Activated CD4-positive, alpha-beta T cell treated with anti-CD3 and anti-CD28 coated beads for 1 hour (primary cell): Measurements from ENCODE around the gene MYLK4.

ENCODE experiments used
- DNase-seq: peaks from one replicate; pipeline ENCODE4 v3.0.0-alpha.2; 2020

The MYLK4 gene

DNA sequence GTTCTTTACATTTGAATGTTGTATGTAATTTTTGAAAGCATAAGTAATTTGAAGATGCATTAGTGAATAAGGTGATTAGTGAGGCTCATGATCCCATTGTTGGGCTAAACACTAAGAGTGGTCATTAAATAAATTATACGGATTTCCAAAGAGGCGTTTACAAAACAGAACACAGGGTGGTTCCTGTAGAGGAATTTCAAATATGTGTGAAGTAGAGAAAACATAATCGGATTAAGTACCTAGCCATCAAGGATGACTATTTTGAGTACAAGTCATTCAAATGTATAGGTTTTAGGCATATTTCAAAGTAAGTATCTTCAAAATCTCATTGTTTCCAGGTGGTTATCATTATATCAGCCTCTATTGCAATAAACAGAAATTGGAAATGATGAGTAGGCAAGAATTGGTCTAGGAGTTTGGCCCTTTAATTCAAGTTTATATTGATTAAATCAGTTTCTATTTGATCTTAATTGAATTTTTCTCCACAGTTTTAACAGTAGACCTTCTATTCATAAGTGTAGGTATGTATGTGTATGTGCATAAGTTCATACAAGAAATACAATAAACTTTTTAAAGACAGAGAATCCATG, 94.8 kb downstream of the MYLK4 start:
- DNase-seq: no peak

DNA sequence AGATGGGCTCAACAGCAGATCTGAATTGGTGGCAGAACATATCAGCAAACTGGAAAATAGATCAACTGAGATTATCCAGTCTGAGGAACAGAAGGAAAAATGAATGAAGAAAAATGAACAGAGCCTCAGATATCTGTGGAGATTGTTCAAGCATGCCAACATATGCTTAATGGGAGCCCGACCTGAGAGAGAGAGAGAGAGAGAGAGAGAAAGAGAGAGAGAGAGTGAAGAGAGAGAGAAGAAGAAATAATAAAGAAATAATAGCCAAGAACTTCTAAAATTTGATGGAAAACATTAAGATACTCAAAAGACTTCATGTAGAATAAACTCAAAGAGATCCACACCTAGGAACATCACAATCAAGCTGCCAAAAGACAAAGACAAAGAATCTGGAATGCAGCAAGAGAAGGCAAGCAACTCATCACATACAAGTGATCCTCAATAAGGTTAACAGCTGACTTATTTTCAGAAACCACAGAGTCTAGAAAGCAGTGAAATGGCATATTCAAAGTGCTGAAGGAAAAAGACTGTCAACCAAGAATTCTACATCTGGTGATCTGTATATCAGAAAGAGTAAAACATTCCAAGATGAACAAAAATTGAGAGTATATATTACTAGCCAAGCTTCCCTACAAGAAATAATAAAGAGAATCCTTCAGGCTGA, 97.2 kb downstream of the MYLK4 start:
- DNase-seq: no peak

DNA sequence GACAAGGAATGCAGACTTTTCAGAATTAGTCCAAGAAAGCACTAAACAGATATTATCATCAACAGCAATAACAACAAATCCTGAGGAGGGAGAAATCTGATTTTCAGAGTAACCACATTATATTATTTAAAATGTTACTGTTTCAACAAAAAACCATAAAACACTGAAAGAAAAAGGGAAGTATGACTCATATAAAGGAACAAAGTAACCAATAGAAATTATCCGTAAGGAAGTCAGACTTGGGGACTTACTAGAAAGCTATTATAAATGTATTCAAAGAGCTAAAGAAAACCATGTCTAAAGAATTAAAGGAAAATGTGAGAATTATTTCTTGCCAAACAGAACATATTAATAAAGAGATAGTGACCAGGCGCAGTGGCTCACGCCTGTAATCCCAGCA, 98.1 kb downstream of the MYLK4 start:
- DNase-seq: no peak

DNA sequence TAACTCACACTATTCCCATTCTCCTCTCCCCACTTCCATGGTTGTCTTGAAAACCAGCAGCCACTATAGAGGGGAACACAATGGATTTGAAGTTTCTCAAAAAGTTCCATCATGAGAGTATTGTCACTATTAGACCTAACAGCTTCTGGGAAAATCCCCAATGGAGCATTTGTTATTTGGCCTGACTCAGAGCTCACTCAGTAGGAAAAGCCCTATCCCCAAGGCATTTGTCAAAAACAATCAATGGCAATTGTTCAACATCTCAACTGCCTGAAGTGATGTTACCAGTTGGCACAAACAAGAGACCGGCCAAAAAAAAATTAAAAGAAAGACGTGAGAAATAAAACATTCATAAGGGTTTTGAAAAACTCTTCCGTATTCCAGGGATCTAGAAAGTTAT, 98.8 kb downstream of the MYLK4 start:
- DNase-seq: no peak

DNA sequence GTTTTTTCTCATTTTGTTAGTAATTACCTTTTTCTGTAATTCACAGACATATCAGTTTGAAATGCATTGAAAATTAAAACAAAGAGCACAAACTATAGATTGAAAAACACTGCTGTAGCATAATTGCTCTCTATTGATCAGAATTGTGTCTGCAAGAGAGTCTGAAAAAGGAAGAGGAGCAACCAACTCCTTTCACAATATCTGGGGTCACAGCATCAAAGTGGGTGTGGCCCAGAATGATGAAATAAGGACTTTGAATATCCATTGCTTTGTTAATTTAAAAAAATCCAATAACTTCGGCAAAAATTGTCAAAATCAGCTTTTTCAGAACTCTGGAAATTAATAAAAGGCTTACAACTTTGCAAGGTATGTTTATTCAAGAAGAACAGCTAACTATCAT, 99.2 kb downstream of the MYLK4 start:
- DNase-seq: no peak

DNA sequence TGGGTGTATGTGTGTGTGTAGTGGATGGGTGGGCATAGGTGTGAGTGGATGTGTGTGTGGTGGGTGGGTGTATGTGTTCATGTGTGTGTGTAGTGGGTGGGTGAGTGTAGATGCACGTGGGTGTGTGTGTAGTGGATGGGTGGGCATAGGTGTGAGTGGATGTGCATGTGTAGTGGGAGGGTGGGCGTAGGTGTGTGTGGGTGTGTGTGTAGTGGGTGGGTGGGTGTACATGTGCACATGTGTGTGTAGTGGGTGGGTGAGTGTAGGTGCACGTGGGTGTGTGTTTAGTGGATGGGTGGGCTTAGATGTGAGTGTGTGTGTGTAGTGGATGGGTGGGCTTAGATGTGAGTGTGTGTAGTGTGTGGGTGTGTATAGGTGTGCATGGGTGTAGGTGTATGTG, 104.4 kb downstream of the MYLK4 start:
- DNase-seq: no peak

DNA sequence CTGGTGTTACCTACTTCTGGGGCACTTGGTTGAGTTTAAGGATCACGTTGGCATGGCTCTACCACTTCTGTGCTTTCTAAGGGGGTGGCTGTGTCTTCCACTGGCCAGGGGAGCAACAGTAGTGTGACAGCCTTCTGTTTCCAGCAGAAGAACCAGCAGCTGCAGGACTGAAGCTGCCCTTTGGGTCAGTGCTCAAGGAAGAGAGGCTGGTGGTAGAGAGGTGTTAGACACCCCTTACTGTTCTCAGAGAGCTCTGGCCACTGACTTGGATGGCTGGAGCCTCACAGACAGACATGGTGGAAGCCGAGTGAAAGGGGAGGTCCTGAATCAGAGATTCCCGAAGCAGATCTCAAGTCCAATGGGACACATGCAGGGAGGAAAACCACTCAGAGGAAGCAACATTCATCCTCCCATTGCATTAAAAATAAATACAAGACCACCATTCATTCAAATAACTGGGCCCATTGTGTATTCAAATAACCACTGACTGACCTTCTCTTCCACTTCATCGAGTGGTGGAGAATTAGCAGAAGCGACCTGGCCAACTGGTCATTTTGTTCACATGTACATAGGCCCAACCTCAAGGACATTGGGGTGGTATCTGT, 106.7 kb downstream of the MYLK4 start:
- DNase-seq: no peak

DNA sequence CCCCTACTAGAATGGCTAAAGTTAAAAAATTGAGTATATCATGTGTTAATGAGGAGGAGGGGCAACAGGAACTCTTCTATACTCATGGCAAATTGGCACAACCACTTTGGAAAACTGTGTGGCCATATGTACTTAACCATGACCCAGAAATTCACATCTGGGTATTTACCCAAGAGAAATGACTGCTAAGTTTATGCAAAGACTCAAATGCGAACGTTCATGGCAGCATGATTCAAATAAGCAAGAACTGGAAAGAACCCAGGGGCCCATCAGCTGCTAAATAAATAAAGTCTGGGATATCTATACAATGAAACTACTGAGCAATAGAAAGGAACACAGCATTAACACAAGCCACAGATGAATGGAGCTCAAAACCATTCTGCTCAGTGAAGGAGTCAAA, 107.6 kb downstream of the MYLK4 start:
- DNase-seq: no peak

DNA sequence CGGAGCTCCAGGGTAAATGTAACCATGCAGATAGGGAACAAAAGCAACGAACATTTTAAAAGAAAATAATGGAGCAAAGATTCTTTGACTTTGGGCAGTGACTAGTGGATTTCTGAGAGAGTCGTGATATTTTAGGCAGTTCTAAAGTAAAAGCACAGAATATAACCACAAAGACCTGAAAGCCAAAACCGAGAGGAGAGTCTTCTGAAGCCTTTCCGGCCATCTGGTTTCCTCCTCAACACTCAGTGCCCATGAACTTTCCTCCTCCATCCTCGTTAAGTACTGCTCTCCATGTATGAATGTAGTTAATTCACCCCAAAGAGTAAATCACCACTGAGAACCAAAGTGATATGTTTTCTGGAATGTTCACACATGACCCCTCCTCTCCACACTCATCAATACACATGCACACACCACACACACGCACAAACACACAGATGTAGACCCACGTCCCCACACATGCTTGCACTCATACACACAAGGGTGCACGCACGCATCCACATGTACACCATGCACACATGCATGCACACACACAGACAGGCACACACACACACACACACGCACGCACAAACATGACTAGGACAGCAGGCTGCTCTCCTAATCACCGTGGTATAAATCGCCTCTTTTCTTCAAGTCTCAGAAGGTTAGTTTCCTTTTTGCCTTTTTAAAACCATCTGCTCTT, 109.5 kb downstream of the MYLK4 start:
- DNase-seq: no peak

DNA sequence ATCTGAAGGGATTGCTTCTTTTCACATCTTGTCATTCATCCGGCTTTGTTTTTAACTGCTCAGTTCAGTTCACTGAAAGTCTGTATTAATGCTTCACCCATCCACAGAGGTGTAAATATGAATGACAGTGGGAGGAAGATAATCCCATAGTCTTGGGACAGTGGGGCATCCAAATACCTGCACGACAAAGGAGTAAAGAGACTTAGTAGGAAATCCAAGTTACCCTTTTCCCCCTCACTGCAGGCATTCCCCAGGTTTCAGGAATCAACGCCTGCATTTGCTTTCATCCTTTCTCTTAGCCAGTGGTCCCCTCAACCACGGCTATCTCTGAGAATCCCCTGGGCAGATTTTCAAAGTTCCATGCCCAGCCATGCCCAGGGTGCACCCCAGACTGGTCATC, 110.2 kb downstream of the MYLK4 start:
- DNase-seq: no peak

DNA sequence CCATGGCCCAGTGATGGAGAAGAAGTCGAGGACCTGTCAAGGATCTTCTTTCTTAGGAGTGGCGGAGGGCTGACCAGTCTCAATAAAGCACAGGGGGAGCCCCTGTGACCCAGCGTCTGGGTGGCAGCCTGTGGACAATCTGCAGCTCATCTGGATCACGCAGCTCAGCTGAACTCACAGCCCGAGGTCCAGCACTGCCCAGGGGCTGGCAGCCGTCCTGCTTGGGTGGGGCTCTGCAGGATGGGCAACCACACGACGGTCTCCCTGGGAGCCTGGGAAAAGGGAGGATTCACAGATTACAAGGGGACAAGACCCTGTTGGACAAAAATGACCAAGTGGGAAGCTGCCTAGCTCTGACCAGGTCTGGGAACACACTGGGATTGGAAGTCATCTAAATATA, 110.8 kb downstream of the MYLK4 start:
- no peak for DNase-seq

DNA sequence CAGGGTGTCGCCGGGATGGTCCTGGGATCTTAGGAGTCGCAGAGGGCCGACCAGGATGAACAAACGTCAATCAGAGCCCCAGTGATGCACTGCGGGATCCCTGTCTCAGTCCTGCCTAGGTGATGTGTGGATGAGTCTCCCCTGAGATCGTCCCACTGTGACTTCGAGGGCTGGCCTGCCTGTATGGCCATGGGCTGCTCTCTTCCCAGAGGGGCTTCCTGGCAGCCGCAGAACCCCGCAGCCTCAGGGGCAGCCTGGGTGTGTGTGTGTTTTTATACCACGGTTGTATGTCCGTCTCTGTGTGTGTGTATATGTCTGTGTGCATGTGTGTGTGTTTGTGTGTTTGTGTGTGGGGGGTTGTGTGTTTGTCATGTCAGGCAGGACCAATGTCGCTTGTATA, 111.6 kb downstream of the MYLK4 start:
- DNase-seq: no peak

DNA sequence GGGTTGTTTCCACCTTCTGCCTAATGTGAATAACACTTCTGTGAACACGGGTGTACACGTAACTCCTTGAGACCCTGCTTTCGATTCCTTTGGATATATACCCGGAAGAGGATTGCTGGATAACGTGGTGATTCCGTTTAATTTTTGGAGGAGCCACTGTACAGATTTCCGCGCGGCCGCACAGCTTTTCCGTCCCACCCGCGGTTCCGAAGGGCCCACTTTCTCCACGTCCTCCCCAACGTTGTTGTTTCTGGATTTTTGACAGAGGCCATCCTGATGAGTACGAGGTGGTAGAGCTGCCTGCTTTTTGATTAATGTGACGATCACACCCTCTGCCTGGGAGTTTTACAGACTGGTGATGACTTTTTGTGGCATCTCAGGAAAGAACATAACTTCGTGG, 114.0 kb downstream of the MYLK4 start:
- no peak for DNase-seq

DNA sequence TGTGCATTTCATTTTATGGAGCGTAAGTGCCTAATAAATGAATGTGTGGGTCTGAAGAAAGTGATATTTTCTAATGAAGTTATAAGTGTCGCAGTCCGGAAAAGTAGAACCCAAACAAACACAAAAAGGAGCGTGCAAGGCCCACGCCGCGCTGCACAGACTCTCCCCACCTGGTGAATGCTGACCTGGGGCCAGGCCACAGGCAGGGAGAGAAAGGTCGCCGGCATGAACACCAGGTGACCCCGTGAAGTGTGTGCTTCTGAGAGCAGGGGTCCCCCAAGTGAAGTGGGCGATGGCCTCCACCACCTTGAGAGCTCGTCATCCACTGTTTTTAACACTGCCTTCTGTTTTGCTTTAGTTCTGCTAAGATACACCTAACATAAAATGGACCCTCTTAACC, 114.8 kb downstream of the MYLK4 start:
- DNase-seq: no peak

DNA sequence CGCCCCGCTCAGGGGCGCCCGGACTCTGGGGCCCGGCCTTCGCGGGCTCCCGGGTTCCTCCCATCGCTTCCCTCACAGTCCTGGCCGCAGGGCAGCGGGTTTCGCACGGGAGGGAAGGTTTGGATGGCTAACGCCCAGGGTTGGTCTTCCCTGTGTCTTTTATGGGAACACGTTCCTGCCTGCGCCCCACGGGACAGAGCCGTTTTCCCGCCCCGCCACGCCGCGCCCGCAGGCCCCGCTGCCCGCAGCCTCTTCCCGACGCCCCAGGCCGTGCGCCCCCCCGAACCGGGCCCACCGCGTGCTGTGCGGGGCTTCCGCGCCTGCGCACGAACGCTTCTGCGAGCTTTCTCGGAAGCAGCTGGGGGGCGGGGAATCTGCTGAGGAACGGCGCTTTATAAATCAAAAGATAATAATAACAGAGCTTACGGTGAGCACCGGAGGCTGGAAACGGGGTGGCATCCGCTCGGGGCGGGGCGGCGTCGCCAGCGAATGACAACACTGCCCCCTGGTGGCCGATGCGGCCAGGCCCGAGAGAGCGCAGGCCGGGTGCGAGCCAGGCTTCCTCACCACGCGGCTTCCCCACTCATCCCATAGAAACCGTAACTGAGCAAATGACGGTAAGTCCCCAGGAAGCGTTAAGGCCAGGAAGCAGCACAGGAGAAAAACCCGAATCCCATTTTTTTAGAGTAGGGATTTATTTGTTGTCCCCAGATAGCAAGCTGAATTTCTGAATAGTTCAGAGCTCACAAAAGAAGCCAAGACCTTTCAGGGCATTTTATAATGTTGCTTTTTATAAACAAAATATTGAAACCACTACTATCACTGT, 116.4 kb downstream of the MYLK4 start:
- peak; percentile 75 for DNase-seq

DNA sequence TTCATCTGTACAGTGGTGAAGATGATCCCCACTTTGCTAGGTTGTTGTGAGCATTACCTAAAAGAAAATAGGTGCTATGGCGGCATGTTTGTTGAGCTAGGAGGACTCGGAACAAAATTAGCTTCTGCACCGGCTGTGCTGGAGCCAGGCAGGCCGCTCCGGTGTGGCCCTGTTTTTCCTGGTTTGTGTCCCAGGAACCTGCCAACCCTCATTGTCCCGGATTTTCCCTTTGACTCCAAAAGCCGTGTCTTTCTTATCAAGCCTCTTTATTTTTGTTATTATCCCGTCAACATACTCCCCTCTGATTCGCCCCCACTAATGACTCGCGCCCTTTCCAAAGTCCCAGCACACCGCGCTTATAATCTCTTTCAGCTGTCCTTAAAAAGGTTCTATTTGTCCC, 117.0 kb downstream of the MYLK4 start:
- DNase-seq: no peak

DNA sequence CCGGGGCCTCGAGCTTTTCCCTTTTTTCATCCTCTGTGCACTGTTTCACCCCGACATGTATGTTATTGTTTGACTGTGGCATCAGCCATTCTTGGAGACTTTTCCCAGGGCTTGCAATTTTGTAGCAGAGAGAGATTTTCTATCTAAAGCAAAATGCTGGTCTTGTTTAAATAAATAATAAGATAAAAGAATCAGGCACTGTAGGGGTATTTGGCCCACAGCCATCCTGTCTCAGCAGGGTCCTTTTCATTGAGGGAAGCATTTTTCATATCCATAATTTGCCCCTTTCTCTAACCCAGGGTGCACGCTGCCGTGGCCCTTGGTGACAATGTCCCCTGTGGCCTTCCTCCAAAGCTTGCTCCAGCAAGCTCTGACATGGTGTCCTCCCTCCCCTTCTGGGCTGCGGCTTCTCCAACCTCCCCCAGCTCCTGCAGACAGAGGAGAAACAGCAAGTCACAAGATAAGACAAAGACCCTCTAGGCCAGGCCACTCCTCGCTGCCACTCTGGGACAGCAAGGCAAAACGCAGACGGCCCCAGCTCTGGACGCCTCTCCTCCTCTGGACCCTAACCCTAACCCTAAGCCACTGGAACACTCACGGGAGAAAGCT, 117.6 kb downstream of the MYLK4 start:
- no peak for DNase-seq

DNA sequence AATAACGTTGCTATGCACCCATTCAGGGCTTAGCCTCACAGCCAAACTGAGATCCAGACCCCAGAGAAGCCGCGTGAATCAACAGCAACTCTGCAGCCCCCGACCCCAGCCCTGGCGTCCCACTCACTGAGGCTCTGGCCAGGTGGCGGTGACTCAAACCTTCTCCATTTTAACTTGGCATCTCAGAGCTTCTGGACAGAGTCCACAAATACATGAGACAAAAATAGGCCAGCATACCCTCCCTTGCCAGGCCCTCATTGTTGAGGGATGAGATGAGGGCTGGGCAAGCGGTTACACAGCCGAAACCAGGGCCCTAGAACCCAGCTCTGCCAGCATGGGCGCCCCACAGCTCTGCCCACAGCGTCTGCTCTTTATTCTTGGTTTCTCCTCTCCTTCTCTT, 118.4 kb downstream of the MYLK4 start:
- DNase-seq: no peak

DNA sequence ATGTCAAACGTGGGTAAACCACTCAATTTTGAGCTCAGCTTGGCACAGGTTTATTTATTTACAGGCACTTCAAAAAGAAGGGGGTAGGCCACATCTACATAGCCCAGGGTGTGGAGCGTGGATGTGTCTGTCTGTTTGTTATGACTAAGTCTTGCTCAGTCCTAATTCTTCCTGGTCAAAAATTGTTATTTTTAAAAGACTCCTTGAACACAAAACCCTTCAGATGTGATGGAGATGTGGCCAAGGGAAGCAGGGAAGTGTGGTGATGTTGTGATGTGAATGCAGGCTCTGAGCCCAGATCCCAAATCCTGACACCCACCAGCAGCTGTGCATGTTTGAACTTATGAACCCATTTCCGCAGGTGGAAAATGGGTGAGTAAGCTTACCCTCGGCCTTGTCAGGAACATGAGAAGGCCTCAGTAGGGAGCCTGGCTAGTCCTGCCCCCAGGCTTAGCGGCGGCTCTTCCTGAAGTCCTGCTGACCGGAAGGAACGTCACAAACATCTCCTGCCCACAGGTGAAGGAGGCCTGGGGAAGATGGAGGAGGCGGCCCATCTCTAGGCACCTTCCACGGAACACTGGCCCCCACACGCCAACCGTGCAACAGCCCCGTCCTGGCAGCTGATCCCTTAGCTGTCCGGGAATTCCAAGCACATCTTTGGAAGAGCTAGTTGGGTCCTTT, 119.7 kb downstream of the MYLK4 start:
- no peak for DNase-seq

DNA sequence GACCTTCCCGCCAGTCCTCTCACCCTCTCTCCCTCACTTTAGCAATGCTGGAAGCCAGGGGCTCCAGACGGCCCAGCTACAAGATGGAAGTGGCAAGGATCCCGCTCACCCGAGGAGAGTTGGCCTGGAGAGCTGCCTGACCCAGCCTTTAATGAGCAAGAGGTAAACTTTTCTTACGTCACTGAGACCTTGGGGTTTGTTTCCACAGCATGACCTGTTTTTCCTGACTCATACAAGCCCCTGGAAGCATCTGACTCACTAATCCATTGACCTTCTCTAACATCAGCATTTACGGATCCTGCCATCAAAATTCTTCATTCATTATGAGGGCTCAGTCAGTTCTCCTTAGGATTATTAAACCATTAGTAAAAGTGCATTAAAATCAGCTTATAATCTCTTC, 120.4 kb downstream of the MYLK4 start:
- DNase-seq: no peak

DNA sequence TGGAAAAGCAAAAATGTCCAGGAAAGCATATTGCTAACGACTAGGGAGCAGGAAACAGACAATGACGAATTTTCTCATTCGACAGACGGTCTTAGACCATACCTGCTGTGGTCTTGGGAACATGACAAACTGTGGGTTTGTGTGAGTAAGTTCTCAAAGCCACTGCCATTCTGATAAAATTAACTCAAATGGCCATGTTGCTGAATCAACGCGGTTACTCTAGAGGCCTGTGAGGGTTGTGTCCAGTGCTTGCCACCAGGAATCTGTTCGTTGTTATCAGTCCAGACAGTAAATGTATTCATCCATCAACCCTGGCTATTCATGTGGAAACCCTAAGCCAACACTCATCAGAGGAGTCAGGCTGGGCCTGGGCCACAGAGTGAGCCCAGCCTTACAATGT, 124.3 kb downstream of the MYLK4 start:
- DNase-seq: no peak

DNA sequence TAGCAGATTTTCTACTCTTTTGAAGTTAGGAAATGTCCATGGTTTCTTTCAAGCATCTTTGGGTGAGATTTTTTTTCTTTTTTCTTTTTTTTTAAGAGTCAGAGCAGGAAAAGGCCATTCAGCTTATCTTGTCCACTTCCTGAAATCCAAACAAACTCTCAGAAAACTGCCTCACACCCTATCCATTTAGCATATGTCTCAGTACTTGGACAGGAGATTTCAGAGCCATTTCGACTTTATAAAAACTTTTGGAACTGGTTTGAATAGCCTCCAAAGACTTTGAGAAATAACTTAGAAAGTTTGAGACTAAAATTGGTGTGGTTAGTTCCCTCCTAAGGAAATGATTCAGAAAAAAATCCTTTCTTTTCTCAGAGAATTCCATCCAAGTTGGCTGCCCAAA, 125.1 kb downstream of the MYLK4 start:
- no peak for DNase-seq
